Inflammatory macrophage treated with lipopolysaccharide for 4 hours (primary cell): ENCODE data around the gene MCCD1.
A peak's percentile ranks its signal among the peaks of the same experiment; 100 is the strongest.

Experiments
- DNase-seq: peaks from one replicate; pipeline ENCODE4 v3.0.0-alpha.2; 2020

The MCCD1 gene

GRCh38 chr6:31513456-31514165, 15.2 kb upstream of the MCCD1 start:
- DNase-seq: no peak

- no peak for DNase-seq
Observed at GRCh38 chr6:31521835-31522234, 6.9 kb upstream of the MCCD1 start.

- DNase-seq: no peak
Observed at GRCh38 chr6:31525553-31525931, 3.2 kb upstream of the MCCD1 start.

- no peak for DNase-seq
Observed at GRCh38 chr6:31525932-31526591, 2.7 kb upstream of the MCCD1 start.

GRCh38 chr6:31528307-31528777, 420 bp upstream of the MCCD1 start:
- no peak for DNase-seq

- no peak for DNase-seq
Observed at GRCh38 chr6:31529329-31530150, 778 bp downstream of the MCCD1 start.

GRCh38 chr6:31530659-31531058, 1.9 kb downstream of the MCCD1 start:
- DNase-seq: no peak

- DNase-seq: no peak
Observed at GRCh38 chr6:31531162-31531561, 2.4 kb downstream of the MCCD1 start.

GRCh38 chr6:31531771-31532643, 3.2 kb downstream of the MCCD1 start:
- DNase-seq: no peak

GRCh38 chr6:31532644-31533454, 4.1 kb downstream of the MCCD1 start:
- no peak for DNase-seq

GRCh38 chr6:31533455-31533841, 4.7 kb downstream of the MCCD1 start:
- no peak for DNase-seq

- DNase-seq: no peak
Observed at GRCh38 chr6:31534011-31534410, 5.2 kb downstream of the MCCD1 start.

- DNase-seq: no peak
Observed at GRCh38 chr6:31534521-31535040, 5.8 kb downstream of the MCCD1 start.

GRCh38 chr6:31535538-31536324, 7.0 kb downstream of the MCCD1 start:
- no peak for DNase-seq

- DNase-seq: no peak
Observed at GRCh38 chr6:31538805-31539400, 10.1 kb downstream of the MCCD1 start.

GRCh38 chr6:31540640-31541039, 11.9 kb downstream of the MCCD1 start:
- DNase-seq: no peak

- DNase-seq: peak; percentile 68
Observed at GRCh38 chr6:31541059-31541657, 12.4 kb downstream of the MCCD1 start.

- peak; percentile 98 for DNase-seq
Observed at GRCh38 chr6:31541658-31542521, 13.1 kb downstream of the MCCD1 start, which contains the start of gene DDX39B. Gene DDX39B, minus strand, starts transcription at chr6:31542003. Its CDS starts 1,471 bp downstream, at chr6:31540532.

GRCh38 chr6:31543639-31544038, 14.9 kb downstream of the MCCD1 start:
- DNase-seq: no peak
